Suprapubic skin (tissue), 4 donors: ENCODE results near the gene DMKN.

Source experiments
- CTCF ChIP-seq, 2 donors: fragments of 200-600 bp in 1 of 2; fragments of 450-650 bp in 1 of 2; sonication (generic) in 1 of 2; IDR thresholded peaks; one replicate each; pipeline ENCODE4 v1.5.1; 2016 to 2019; ENCODE audit warnings: antibody characterized with exemption in 2 of 2, mild to moderate bottlenecking in 1 of 2, moderate library complexity in 1 of 2
- EP300 ChIP-seq: sonication (generic); formaldehyde crosslinking; IDR thresholded peaks from one replicate; pipeline ENCODE4 v1.6.1; 2017; ENCODE audit warnings: antibody characterized with exemption
- POLR2AphosphoS5 ChIP-seq, 3 donors: sonication (generic); formaldehyde crosslinking; IDR thresholded peaks; one replicate each; pipeline ENCODE4 v1.6.1; 2017; ENCODE audit warnings: antibody characterized with exemption in 3 of 3

DNA sequence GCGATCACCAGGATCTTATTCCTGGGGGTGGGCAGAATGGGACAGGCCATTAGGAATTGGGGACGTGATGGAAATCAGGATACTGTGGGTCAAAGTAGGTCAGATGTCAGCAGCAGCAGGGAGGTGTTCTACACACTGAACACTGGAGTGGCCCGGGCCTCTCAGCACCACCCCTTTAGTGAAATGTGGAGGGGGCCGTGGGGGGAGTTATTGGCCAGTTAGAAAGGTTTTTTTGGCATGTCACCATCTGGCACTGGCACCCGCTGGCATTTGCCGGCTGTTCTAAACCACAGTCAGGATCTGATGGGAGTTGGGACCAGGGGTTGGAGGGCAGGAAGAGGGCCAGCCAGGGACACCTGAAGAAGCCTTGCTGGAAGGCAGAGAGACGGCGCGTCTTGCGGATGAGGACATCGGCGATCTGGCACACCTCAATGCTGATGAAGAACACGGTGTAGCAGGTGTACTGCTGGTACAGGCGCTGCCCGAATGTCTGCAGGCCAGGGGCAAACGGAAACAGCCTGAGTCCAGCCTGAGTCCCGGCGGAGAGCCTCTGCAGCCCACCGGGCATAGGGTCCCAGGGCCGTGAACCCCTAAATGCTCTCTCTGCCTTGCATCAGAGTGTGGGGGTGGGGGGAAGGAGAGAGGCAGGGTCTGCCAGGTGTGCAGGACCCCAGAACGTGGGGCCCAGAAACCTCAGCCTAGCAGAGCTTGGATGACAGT lies 37.8 kb upstream of the DMKN start:
- TF ChIP-seq POLR2AphosphoS5 (IDR thresholded peaks at IDR 0.05) (no peak), CTCF (IDR thresholded peaks at IDR 0.05) (no peak), EP300 (no peak)
